ENCODE results near the gene SIPA1L3.

SIPA1L3 gene

GRCh38 chr19:38003438-38004185 is 96.6 kb downstream of the SIPA1L3 start:
- peak; percentile 85 for DNase-seq (ENCODE audit: low read depth)
- no peak for TF ChIP-seq CTCF (IDR thresholded peaks at IDR 0.05; ENCODE audit: insufficient read depth, low read depth, low read length, missing control alignments)

GRCh38 chr19:38004186-38004520 is 97.1 kb downstream of the SIPA1L3 start:
- DNase-seq (ENCODE audit: low read depth), result no peak
- TF ChIP-seq CTCF (IDR thresholded peaks at IDR 0.05; ENCODE audit: insufficient read depth, low read depth, low read length, missing control alignments), result no peak
- peak overlapping the region; percentile 34 for H3K4me3 ChIP-seq (ENCODE audit: low read length)

More at GRCh38 chr19:38003438-38004185, 96.6 kb downstream of the SIPA1L3 start:
- peak overlapping the region; percentile 34 for H3K4me3 ChIP-seq (ENCODE audit: low read length)

GRCh38 chr19:38004521-38005223 is 97.7 kb downstream of the SIPA1L3 start:
- peak overlapping the region; percentile 34 for H3K4me3 ChIP-seq (ENCODE audit: low read length)

GRCh38 chr19:38005224-38005614 is 98.2 kb downstream of the SIPA1L3 start:
- DNase-seq (ENCODE audit: low read depth), result no peak
- no peak overlapping the region for H3K4me3 ChIP-seq (ENCODE audit: low read length)
- no peak for TF ChIP-seq CTCF (IDR thresholded peaks at IDR 0.05; ENCODE audit: insufficient read depth, low read depth, low read length, missing control alignments)

More at GRCh38 chr19:38004521-38005223, 97.7 kb downstream of the SIPA1L3 start:
- no peak for TF ChIP-seq CTCF (IDR thresholded peaks at IDR 0.05; ENCODE audit: insufficient read depth, low read depth, low read length, missing control alignments)
- DNase-seq (ENCODE audit: low read depth), result peak; percentile 97

- DNase-seq (ENCODE audit: low read depth), result no peak
- H3K4me3 ChIP-seq (ENCODE audit: low read length), result no peak overlapping the region
- TF ChIP-seq CTCF (IDR thresholded peaks at IDR 0.05; ENCODE audit: insufficient read depth, low read depth, low read length, missing control alignments), result no peak
These were observed 99.5 kb downstream of the SIPA1L3 start for GRCh38 chr19:38006361-38007045.

GRCh38 chr19:38009650-38010242 is 102.7 kb downstream of the SIPA1L3 start:
- no peak overlapping the region for H3K4me3 ChIP-seq (ENCODE audit: low read length)
- no peak for TF ChIP-seq CTCF (IDR thresholded peaks at IDR 0.05; ENCODE audit: insufficient read depth, low read depth, low read length, missing control alignments)
- no peak for DNase-seq (ENCODE audit: low read depth)
